GM12892 (cell line): ENCODE results near the gene APEH.

Source experiments
- POLR2A ChIP-seq: IDR thresholded peaks from 2 replicates; pipeline ENCODE4 v1.6.1; 2011; ENCODE audit warnings: low read depth, low read length, control low read depth
- POLR2AphosphoS5 ChIP-seq: IDR thresholded peaks from 2 replicates; pipeline ENCODE4 v1.6.1; 2011; ENCODE audit warnings: low read depth, low read length, control low read depth

GRCh38 chr3:49636883-49637609, 37.1 kb upstream of the APEH start:
- TF ChIP-seq POLR2AphosphoS5 (no peak), POLR2A (no peak)
